SU-DHL-6 (cell line): ENCODE data around the gene CHCHD1.

Experiments used
- H2AFZ ChIP-seq: fragments of 200-600 bp; sonication (generic); 2 replicates; pipeline ENCODE4 v1.6.1; 2014; ENCODE audit warnings: low read depth, mild to moderate bottlenecking, moderate library complexity, mixed read lengths, antibody characterized with exemption, low read length; ENCODE audit not compliant: severe bottlenecking
- H3F3A ChIP-seq: fragments of 200-600 bp; shearing (Covaris generic); 2 replicates; pipeline ENCODE4 v1.6.0; 2016; ENCODE audit warnings: antibody characterized with exemption, mild to moderate bottlenecking; ENCODE audit not compliant: insufficient read depth
- H3K27ac ChIP-seq: fragments of 200-600 bp; sonication (generic); 2 replicates; pipeline ENCODE4 v1.5.1; 2016; ENCODE audit warnings: low read depth, mild to moderate bottlenecking, low read length, moderate library complexity, mixed read lengths
- H3K27me3 ChIP-seq: fragments of 200-600 bp; sonication (generic), shearing (Covaris generic); 2 replicates; pipeline ENCODE4 v1.6.0; 2014; ENCODE audit warnings: mild to moderate bottlenecking, low read length
- H3K36me3 ChIP-seq: fragments of 200-600 bp; sonication (generic); 2 replicates; pipeline ENCODE4 v1.6.1; 2014; ENCODE audit warnings: mild to moderate bottlenecking, low read length, mixed read lengths
- H3K4me2 ChIP-seq: fragments of 300-600, 200-600 bp; shearing (Covaris generic), sonication (generic); 2 replicates; pipeline ENCODE4 v1.6.0; 2014; ENCODE audit warnings: low read length, low read depth, mild to moderate bottlenecking; ENCODE audit not compliant: poor library complexity, severe bottlenecking
- H3K4me3 ChIP-seq: fragments of 200-600 bp; sonication (generic); 2 replicates; pipeline ENCODE4 v1.5.1; 2014; ENCODE audit warnings: antibody characterized with exemption, low read length, mild to moderate bottlenecking, mixed read lengths; ENCODE audit not compliant: insufficient read depth, poor library complexity, severe bottlenecking
- H3K79me2 ChIP-seq: fragments of 200-600 bp; sonication (generic); 2 replicates; pipeline ENCODE4 v1.6.1; 2014; ENCODE audit warnings: mild to moderate bottlenecking, low read length, moderate library complexity; ENCODE audit not compliant: insufficient read depth
- H3K9ac ChIP-seq: fragments of 200-600 bp; sonication (generic); 2 replicates; pipeline ENCODE4 v1.7.0; 2014; ENCODE audit warnings: mild to moderate bottlenecking, low read length
- H3K9me2 ChIP-seq: fragments of 200-600 bp; sonication (generic); replicated peaks from 2 replicates; pipeline ENCODE4 v1.6.1; 2014; ENCODE audit warnings: low read length; ENCODE audit not compliant: insufficient read depth
- H3K9me3 ChIP-seq: fragments of 200-600 bp; sonication (generic); 2 replicates; pipeline ENCODE4 v1.6.1; 2014; ENCODE audit warnings: low read length, mixed read lengths; ENCODE audit not compliant: insufficient read depth
- H4K20me1 ChIP-seq: fragments of 200-600 bp; sonication (generic); 2 replicates; pipeline ENCODE4 v1.6.1; 2014; ENCODE audit warnings: low read depth, mild to moderate bottlenecking, antibody characterized with exemption, low read length, moderate library complexity, mixed read lengths
- CTCF ChIP-seq: fragments of 200-600 bp; sonication (generic); IDR thresholded peaks from one replicate; pipeline ENCODE4 v1.5.1; 2017; ENCODE audit warnings: antibody characterized with exemption, mild to moderate bottlenecking, low read length, moderate library complexity; ENCODE audit not compliant: insufficient read depth, poor library complexity, severe bottlenecking
- EZH2phosphoT487 ChIP-seq: fragments of 200-600 bp; sonication (generic), shearing (Covaris generic); conservative IDR thresholded peaks from 2 replicates; pipeline ENCODE4 v1.6.1; 2018; ENCODE audit warnings: mild to moderate bottlenecking, antibody characterized with exemption, low read length, moderate library complexity, mixed read lengths

CHCHD1 gene

GRCh38 chr10:73814896-73815718 lies 33.3 kb downstream of the CHCHD1 start:
- no peak overlapping the region for H3K4me2 ChIP-seq
- peaks cover 5% of the 10 kb centered on the region; the same call in 1 of the 2 replicates for H3K79me2 ChIP-seq
- no peaks in the 10 kb centered on the region for H3K27me3 ChIP-seq
- H4K20me1 ChIP-seq: no peaks in the 10 kb centered on the region
- H3K4me3 ChIP-seq: no peak overlapping the region
- H3K9me2 ChIP-seq: no peaks in the 10 kb centered on the region
- no peak overlapping the region for H3K9ac ChIP-seq
- no peak overlapping the region for H2AFZ ChIP-seq
- H3F3A ChIP-seq: peaks cover 7% of the 10 kb centered on the region
- H3K9me3 ChIP-seq: no peaks in the 10 kb centered on the region
- no peaks in the 10 kb centered on the region for H3K36me3 ChIP-seq
- TF ChIP-seq CTCF (peak; percentile 33), EZH2phosphoT487 (no peak)
- H3K27ac ChIP-seq: no peak overlapping the region

- H3K9ac ChIP-seq: no peak overlapping the region
- 0 out of 2 replicates have a peak, but pooled peaks cover 2% of the 10 kb centered on the region for H3K79me2 ChIP-seq
- peaks cover 7% of the 10 kb centered on the region for H3F3A ChIP-seq
- H3K27me3 ChIP-seq: no peaks in the 10 kb centered on the region
- no peaks in the 10 kb centered on the region for H3K9me2 ChIP-seq
- no peak overlapping the region for H3K4me3 ChIP-seq
- TF ChIP-seq CTCF (no peak), EZH2phosphoT487 (no peak)
- H4K20me1 ChIP-seq: no peaks in the 10 kb centered on the region
- H3K4me2 ChIP-seq: no peak overlapping the region
- no peaks in the 10 kb centered on the region for H3K9me3 ChIP-seq
- no peak overlapping the region for H2AFZ ChIP-seq
- no peaks in the 10 kb centered on the region for H3K36me3 ChIP-seq
- no peak overlapping the region for H3K27ac ChIP-seq
These were observed 33.8 kb downstream of the CHCHD1 start for GRCh38 chr10:73815719-73816030.

- Histone ChIP-seq H4K20me1 (no peaks in the 10 kb centered on the region), H3K79me2 (no peaks in the 10 kb centered on the region), H3F3A (peaks cover 7% of the 10 kb centered on the region), H3K9ac (no peak overlapping the region), H3K9me3 (no peaks in the 10 kb centered on the region), H2AFZ (no peak overlapping the region), H3K27me3 (no peaks in the 10 kb centered on the region), H3K4me2 (no peak overlapping the region), H3K36me3 (no peaks in the 10 kb centered on the region), H3K9me2 (no peaks in the 10 kb centered on the region), H3K27ac (no peak overlapping the region), H3K4me3 (no peak overlapping the region)
- TF ChIP-seq CTCF (no peak), EZH2phosphoT487 (no peak)
These were observed 35.3 kb downstream of the CHCHD1 start for GRCh38 chr10:73816917-73817729.
